ENCODE measurements around the gene ABCG1.

The ABCG1 gene

GRCh38 chr21:42231756-42232155 is 12.8 kb downstream of the ABCG1 start:
- DNase-seq: no peak

- DNase-seq: no peak
Measured at GRCh38 chr21:42232176-42232825, 13.4 kb downstream of the ABCG1 start.

GRCh38 chr21:42233067-42233961 is 14.4 kb downstream of the ABCG1 start:
- peak in 17 of 58 donors; percentile 12 to 75 (median 27) for DNase-seq

- DNase-seq: no peak
Measured at GRCh38 chr21:42234041-42234440, 15.1 kb downstream of the ABCG1 start.

- DNase-seq: peak in 41 of 58 donors; percentile 24 to 82 (median 52)
Measured at GRCh38 chr21:42234464-42235241, 15.7 kb downstream of the ABCG1 start.

GRCh38 chr21:42235593-42235992 is 16.7 kb downstream of the ABCG1 start:
- DNase-seq: no peak

GRCh38 chr21:42236014-42236413 is 17.1 kb downstream of the ABCG1 start:
- DNase-seq: no peak

GRCh38 chr21:42236693-42237092 is 17.8 kb downstream of the ABCG1 start:
- DNase-seq: no peak

- DNase-seq: no peak
Measured at GRCh38 chr21:42237161-42237560, 18.2 kb downstream of the ABCG1 start.

GRCh38 chr21:42237577-42237976 is 18.6 kb downstream of the ABCG1 start:
- no peak for DNase-seq

- DNase-seq: no peak
Measured at GRCh38 chr21:42238185-42238934, 19.4 kb downstream of the ABCG1 start.

GRCh38 chr21:42239556-42239955 is 20.6 kb downstream of the ABCG1 start:
- DNase-seq: no peak

GRCh38 chr21:42239973-42240372 is 21.0 kb downstream of the ABCG1 start:
- DNase-seq: no peak

- no peak for DNase-seq
Measured at GRCh38 chr21:42242611-42243010, 23.7 kb downstream of the ABCG1 start.

GRCh38 chr21:42243026-42243425 is 24.1 kb downstream of the ABCG1 start:
- DNase-seq: no peak

- peak in 12 of 58 donors; percentile 24 to 70 (median 39) for DNase-seq
Measured at GRCh38 chr21:42245331-42246193, 26.6 kb downstream of the ABCG1 start.

- DNase-seq: no peak
Measured at GRCh38 chr21:42247716-42248115, 28.8 kb downstream of the ABCG1 start.

- DNase-seq: no peak
Measured at GRCh38 chr21:42248241-42248640, 29.3 kb downstream of the ABCG1 start.

GRCh38 chr21:42248783-42249597 is 30.1 kb downstream of the ABCG1 start:
- DNase-seq: no peak
